Sciatic nerve (tissue), 2 donors: ENCODE results near the gene CLASP1. TPM values are rescaled to one million over a fixed set of nuclear protein-coding genes. Genes with fewer than 3 reads are reported as not detected.
"Not testable (repeated sequence)": the region's sequence is repeated elsewhere in the genome, so short reads cannot be mapped to it uniquely, and the experiment has no call there.

Experiments
- ATAC-seq: fragments of 200-7000 bp; cut with Tn5 transposase; one replicate; pipeline ENCODE4 v1.9.1; 2020; ENCODE audit warnings: mild to moderate bottlenecking, moderate library complexity
- DNase-seq: peaks from one replicate; pipeline ENCODE4 v3.0.0-alpha.2; 2020; ENCODE audit warnings: low spot score
- intact Hi-C: fragments of 100-400 bp; cut with DNase I; formaldehyde crosslinking; loops from one replicate; pipeline ENCODE4 v1.14.2; 2022
- total RNA-seq: library from RNA; stranded (reverse); fragmentation: NEBNext Ultra II Directional; extraction: Animal tissue kit (Norgen Biotek cat#: 25700); gene quantifications from one replicate; pipeline ENCODE4 v1.2.1, GENCODE V29; 2021
- donor health status: DM: no; HTN: no; CAD: no.
- donor health status: DM: no; HTN: no; CAD: no.

Gene CLASP1
- total RNA-seq, 1 donor from 2014 or later = 72.7 TPM

DNA sequence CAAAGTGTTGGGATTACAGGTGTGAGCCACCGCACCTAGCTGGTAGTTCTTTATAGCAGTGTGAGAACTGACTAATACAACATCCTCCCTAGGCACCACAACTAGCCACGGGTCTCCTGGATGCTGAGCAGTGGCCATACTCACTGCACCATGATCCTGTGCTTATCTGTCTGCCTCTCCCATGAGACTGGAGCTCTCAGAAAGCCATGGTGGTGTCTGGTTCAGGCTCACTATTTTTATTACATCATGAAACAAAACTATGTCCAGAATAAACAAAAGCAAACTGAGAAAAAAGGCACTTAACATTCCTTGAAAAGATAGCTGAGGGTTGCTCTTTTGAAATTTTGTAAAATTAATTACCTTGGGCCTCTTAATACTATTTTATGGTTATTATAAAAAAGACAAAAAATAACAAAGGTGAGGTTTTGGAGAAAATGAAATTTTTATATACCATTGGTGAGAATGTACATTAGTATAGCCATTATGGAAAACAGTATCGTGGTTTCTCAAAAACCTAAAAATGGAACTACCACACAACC is 273.6 kb downstream of the CLASP1 start:
- intact Hi-C loops = no loop called here
- DNase-seq (no peak), ATAC-seq (no peak)

DNA sequence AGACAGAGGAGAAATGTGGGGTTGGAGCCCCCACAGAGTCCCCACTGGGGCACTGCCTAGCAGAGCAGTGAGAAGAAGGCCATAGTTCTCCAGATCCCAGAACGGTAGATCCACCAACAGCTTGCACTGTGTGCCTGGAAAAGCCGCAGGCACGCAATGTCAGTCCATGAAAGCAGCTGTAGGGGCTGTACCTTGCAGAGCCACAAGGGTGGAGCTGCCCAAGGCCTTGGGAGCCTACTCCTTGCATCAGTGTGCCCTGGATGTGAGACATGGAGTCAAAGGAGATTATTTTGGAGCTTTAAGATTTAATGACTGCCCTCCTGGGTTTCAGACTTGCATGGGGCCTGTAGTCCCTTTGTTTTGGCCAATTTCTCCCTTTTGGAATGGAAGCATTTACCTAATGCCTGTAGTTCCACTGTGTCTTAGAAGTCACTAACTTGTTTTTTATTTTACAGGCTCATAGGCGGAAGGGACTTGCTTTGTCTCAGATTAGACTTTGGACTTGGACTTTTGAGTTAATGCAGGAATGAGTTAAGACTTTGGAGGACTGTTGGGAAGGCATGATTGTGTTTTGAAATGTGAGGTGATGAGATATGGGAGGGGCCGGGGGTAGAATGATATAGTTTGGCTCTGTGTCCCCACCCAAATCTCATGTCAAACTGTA is 274.7 kb downstream of the CLASP1 start:
- intact Hi-C loops, DNase-seq, ATAC-seq: not testable (repeated sequence)

DNA sequence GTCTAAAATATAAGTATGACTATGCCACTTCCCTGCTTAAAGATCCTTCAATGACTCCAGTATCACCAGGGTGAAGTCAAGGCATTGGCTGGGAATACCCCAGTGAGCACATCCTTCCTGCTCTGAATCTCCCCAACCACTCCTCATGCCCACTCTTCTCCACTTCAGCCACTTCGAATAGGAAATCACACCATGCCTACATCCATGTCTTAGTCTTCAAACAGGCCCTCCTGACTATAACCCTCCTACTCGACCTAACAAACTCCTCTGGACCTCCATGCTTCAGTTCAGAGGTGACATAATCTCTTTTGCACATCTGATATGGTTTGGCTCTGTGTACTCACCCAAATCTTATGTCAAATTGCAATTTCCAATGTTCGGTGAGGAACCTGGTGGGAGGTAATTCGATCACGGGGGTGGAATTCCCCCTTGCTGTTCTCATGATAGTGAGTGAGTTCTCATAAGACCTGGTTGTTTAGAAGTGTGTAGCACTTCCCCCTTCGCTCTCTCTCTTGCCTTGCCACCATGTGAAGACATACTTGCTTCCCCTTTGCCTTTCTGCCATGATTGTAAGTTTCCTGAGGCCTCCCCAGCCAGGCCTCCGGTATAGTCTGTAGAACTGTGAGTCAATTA is 276.4 kb downstream of the CLASP1 start:
- intact Hi-C loops = no loop called here
- DNase-seq (no peak), ATAC-seq (no peak)

DNA sequence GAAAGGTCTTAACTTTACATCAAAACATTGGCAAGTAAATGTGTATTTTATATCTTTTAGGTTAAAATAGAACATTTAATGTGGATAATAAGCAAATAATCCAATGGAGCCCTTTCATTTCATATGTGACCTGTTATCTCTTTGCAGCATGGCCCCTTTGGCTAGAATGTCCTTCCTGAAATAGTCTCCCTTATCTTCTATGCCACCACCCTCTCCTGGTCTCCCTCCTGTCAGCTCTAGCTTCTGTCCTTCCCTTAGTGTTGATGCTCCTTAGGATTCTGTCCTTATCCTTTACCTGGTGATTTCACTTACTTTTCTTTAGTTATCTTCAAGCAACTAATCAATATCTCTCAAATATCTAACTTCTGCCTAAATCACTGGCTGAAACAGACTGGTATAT is 277.2 kb downstream of the CLASP1 start:
- intact Hi-C loops = no loop called here
- ATAC-seq (no peak), DNase-seq (no peak)

DNA sequence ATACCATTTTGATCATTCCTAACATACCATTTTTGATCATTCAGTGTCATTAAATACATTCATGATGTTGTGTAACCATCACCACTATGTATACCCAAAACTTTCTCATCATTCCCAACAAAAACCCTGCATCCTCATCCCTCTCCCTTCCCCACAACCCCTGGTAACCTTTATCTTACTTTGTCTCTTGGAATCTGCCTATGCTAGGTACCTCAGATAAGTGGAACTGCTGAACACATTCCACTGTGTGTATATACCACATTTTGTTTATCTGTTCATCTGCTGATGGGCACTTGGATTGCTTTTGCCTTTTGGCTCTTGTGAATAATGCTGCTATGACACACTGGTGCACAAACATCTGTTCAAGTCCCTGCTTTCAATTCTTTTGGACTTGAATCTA is 280.4 kb downstream of the CLASP1 start:
- no peak for DNase-seq
- ATAC-seq = no peak

DNA sequence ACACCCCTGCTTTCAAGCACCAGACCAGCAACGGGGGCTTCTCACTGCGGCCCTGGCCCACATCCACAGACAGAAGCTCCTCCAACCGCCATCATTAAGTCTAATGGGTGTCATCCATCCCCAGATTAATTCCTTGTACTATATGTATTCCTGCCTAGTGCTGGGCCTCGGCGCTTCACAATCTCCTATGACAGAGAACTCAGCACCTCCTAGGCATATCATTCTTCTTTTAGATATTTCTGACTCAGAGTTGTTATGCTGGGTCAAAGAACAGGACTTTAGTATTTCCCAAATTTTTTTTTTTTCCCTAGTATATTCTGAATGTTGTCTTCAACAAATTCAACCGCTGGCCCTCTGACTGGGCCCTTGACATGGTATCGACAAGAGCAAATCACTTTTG is 281.1 kb downstream of the CLASP1 start:
- ATAC-seq (no peak), DNase-seq (no peak)
- intact Hi-C loops = no loop called here

More for the DNA sequence above, 280.4 kb downstream of the CLASP1 start:
- intact Hi-C loops = no loop called here

DNA sequence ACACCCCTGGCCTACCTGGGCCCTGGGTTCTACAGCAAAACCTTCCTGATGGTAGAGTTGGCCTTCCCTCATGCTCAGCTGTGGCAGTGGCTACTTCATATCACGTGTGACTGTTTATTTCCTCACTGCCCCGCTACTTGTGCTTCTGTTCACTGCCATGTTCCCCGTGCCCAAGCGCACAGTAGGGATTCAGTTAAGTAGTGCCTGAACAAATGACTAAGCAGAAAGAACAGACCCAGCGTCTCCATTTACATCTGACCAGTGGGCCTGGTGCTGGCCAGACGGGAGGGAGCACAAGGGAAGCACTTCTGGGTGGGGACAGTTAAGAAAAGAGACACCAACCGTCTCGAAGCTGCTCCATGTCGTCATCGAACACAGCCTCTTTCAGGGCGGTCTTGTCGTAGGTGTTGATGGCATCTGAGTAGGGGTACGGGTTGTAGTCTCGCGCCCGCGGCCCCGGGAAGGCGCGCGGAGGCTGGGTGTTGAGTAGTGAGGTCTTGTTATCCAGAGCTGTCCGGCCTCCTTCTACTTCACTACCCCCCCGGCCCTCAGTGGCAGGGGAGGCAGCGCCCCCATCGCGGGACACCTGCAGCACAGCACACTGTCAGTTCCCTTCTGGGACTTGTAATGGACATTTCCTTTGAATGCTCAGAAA is 281.9 kb downstream of the CLASP1 start:
- intact Hi-C loops = no loop called here
- ATAC-seq (no peak), DNase-seq (no peak)

DNA sequence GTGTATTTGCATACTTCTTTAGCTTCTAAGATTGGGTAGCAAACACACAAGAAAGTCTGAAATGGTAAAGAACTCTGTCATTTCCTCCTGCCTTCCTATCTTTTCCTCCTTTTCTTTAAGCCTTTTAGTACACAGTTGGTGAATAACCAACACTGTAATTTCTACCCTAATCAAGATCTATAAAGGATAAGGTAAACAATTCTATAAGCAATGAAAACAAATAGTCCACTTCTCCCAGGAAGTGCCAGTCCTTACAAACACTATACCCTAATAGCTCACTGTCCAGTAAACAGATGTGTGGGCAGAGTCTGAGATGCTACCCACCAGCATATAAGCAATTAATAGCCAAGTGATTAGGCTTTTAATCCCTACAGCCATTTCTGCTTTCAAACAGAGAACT is 283.2 kb downstream of the CLASP1 start:
- intact Hi-C loops = no loop called here
- no peak for DNase-seq
- ATAC-seq = no peak

DNA sequence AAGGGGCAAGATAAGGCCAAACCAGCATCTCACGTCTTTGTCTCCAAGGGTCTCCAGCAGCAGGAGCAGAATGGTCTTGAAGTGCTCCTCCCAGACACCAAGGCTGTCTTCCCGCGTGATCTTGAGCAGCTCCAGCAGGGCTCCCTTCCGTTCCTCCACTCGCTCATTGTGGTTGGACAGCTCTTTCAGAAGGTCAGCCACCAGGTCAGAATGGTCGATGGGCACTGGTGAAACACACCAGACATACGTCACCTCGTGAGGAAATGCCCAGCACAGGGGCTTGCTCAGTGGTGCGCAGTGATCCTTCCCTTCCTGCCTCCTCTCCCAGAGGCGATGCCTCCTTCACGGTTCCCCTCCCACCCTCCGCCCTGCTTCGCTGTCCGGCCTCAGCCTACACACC is 284.2 kb downstream of the CLASP1 start:
- intact Hi-C loops = no loop called here
- ATAC-seq (no peak), DNase-seq (no peak)

DNA sequence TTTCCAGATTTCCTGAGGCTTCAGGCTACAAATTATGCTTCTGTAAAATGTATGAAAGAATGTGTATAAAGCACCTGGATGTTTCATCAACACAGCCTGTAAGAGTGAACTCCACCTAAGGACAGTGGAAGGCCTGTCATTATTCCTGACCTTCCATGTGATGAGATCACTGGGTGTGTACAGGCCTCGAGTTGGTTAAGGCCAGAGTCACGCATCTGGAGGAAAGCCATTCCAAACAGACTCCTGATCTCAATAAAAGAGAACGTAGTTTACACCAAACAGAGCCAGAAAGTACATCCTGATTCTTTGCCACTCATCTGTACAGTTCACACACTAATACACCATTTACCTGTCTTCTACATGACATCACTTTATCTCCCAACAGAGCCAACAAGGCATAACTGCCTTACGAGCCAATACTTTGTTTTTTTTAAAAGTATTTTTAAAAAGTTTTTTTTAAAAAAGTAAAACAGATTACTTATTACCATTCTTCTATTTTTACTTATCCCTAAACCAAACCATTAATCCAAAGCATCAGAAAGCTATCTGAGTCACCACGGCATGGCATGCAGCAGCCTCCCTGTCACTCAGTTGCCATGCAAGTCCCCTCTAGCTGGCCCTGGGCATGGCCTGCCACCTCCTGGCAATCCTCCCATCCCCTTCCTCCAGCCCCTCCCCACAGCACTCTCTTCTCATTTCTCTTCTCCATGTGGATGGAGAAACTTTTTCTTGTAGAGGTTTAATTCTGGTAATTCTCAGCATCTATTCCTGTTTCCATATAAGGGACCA is 285.4 kb downstream of the CLASP1 start:
- DNase-seq (no peak), ATAC-seq (peak; percentile 78)
- intact Hi-C loops = no loop called here

DNA sequence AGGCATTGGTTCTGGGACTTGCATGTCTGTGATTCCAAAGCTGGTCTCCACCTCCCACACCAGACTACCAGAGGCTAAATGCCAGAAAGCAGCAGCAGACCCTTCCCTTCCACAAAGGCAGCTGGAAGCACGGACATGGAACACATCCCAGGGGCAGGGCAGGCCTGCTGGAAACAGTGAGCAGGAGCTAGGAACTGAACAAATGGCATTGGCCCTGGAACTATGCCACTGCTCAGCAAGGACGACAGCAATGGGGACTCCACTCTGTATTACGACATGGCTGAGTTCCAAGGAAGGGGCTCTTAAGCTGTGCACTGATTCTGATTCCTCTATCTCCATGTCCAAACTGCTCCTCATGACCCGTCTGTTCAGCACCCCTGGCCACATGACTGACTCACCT is 286.5 kb downstream of the CLASP1 start:
- intact Hi-C loops = no loop called here

DNA sequence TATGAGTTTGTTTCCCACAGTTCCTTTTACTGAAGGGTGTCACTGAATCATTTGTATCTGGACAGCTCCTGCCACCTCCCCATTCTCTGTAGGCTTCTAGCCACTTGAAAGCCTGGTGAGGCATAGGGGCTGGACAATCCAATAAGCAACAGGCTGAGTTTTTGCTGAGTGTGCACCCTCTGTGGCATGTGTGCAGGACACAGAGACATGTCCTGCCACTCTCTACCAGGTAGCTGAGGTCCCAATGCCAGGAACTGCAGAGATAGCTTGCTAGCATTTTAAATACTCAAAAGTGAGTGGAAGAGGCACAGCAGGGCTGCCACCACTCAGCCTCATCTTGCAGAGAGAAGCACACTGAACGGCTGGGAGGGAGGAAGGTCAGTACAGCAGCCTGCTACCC is 287.0 kb downstream of the CLASP1 start:
- intact Hi-C loops = no loop called here
- ATAC-seq (no peak), DNase-seq (no peak)

More for the DNA sequence above, 286.5 kb downstream of the CLASP1 start:
- DNase-seq (no peak), ATAC-seq (no peak)

DNA sequence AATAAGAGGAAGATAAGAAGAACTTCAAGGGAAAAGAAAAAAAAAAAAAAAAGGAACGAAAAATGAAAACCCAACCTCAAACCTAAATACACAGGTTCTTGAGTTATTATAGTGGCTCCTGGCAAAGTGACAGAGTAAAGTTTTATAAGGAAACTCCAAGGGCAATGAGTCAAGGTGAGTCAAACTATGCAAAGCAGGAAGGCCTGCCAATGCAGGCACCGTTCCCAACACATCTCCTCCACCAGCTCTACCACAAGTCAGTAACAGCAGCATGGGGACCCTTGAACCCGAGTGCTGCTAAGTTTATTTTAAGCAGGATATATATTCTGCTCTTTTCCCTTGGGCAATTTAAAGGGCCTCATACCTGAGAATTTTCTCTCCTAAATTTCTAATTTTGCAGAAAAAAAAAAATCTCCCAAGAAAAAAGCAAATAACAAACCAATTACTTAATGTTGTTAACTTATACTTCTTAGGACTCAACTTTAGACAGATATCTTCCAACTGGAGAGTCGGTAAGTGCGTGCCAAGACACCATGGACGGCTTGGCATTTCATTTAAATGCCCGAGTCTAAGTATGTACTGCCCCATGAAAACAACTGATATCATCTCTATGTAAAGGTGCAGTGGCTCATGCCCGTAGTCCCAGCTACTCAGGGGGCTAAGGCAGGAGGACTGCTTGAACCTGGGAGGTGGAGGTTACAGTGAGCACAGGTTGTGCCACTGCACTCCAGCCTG is 288.5 kb downstream of the CLASP1 start:
- no peak for ATAC-seq
- intact Hi-C loops = no loop called here

DNA sequence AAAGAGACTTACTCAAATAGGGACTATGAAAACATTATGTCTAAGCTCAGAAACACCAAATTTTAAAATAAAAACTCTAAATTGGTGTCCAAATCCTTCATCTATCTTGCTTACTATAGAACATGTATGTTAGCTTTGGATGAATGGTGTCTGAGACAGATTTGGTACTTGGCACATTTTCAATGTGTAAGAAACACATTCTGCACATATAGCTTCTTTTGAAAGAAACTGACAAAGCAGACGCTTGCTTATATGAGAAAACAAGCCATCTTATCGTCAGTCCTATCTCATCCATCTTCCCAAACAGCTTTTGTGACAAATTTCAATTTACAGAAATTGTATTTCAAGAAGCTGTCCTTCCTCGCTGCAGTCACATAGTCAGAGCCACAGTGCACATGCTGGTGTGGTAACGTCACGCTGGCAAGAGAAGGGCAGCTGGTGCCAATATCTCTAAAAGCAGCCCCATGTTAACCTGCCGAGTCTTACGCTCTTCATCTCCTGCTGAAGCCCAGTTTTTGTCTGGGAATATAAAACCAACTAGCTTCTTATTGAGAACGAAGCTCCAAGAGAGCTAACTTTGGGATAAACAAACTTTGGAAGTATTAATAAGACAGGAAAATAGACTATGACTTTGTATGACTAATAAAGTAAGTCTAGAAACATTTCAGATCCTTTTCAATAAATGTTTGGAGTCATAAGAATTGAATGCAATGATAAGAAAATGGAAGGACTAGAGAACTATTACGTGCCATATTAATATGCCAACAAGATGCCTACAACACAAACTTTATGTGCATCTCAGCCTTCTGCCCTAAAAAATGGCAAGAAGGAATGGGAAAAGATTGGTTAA is 289.3 kb downstream of the CLASP1 start:
- intact Hi-C loops = no loop called here
- DNase-seq = no peak
- ATAC-seq = no peak

More for the DNA sequence above, 288.5 kb downstream of the CLASP1 start:
- DNase-seq = no peak

DNA sequence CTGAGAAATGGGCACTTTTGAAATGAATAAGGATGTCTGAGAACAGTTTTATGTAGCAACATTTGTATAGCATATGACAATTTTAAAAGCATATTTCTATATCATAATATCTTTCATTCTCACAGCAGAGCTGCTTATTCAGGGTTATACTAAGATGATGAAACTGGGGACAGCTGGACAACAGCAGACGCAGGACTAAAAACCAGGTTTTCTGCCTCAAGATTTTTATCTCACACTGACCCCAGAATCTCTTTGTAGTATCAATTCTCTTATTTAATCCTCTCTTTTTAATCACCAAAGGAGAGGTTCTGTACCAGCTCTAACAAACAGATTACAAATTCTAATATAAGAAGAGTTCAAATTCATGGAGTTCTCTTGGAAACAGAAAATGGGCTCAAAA is 290.1 kb downstream of the CLASP1 start:
- intact Hi-C loops = no loop called here
- no peak for DNase-seq
- no peak for ATAC-seq

DNA sequence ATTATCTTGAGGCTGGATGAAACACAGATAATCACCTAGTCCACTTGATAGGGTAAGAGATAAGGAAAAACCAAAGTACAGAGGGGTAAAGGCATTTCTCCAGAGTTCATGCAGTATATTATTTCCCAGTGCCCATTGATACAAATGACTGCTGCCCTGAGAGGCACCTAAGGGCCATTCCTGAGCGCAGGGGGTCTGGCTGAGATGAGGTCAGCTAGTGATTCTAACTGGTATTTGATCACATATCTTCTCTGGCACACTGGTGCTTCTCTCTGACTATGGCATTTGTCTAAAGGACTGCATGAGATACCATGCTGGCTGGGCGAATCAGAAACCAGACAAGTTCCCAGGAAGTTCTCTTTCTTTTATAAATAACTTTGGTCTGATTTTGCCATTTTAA is 291.0 kb downstream of the CLASP1 start:
- no peak for DNase-seq
- intact Hi-C loops = no loop called here
- ATAC-seq = no peak

DNA sequence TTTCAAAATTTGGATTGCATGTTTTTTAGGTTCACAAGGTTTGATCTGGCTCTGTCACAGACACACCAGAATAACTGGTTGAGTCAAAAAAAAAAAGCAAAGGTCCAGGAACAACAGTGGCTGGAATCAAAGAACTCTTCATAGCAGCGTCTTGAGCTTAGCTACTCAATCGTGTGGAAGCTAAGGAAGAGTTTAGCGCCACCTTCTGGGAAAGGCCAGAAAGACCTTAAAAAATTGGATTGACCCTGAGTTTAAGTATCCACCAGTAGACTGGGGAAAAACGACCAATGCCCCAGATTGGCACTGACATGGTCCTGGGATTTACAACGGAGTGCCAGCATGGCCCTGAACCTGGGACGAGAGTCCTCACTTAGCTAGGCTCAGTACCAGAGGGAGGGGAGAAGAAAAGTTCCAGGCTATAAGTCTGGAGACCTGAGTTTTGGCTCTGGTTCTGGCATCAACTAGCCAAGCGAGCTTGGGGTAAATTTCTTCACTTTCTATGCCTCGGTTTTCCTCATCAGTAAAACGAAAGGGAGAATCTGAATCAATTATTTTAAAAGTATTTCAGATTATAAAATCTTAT is 293.1 kb downstream of the CLASP1 start:
- intact Hi-C loops = no loop called here

DNA sequence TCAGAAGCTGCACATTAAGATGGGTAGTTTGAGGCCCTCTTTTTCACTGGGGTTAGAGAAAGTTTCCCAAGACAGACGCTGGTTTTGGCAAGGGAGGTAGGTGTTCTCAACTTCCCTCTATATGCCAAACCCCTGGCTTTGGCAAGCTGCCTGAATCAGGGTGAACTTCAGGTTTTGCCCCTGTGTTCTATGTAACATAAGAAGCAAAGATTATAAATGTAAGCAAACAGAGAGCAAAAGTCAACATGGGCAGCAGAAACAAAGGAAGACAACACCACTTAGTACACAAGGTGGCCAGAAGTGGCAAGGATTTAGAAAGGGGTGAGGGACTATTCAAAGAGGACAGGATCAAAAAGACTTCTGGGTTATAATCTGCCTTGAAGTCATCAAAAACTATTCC is 293.8 kb downstream of the CLASP1 start:
- intact Hi-C loops = no loop called here
- DNase-seq (no peak), ATAC-seq (no peak)

More for the DNA sequence above, 293.1 kb downstream of the CLASP1 start:
- ATAC-seq (peak; percentile 58), DNase-seq (no peak)
